Natural killer cell (primary cell): Measurements from ENCODE around the gene LRRC56. TPM values are rescaled to one million over a fixed set of nuclear protein-coding genes. Genes with fewer than 3 reads are reported as not detected.

ENCODE experiments used
- ATAC-seq, 3 donors: fragments of 150-1000 bp in 2 of 3; fragments of 200-7000 bp in 1 of 3; cut with Tn5 transposase; 1 replicate in 1 of 3; 2 replicates in 2 of 3; pipeline ENCODE4 v1.10.0; 2021; ENCODE audit warnings: mild to moderate bottlenecking in 2 of 3, moderate library complexity in 2 of 3
- DNase-seq, 2 donors: peaks; one replicate each; pipeline versions ENCODE4 v3.0.0 to v3.0.0-alpha.2; 2013 to 2021; ENCODE audit warnings: mixed read lengths in 1 of 2
- H3K27ac ChIP-seq: one replicate; pipeline ENCODE4 v1.5.1; 2013; ENCODE audit warnings: mild to moderate bottlenecking, low read length
- H3K27me3 ChIP-seq: one replicate; pipeline ENCODE4 v1.6.1; 2013; ENCODE audit warnings: low read length; ENCODE audit not compliant: control insufficient read depth, insufficient read depth
- H3K36me3 ChIP-seq: one replicate; pipeline ENCODE4 v1.6.1; 2013; ENCODE audit warnings: low read length; ENCODE audit not compliant: control insufficient read depth, insufficient read depth
- H3K4me1 ChIP-seq: one replicate; pipeline ENCODE4 v1.6.1; 2013; ENCODE audit warnings: low read length; ENCODE audit not compliant: control insufficient read depth, insufficient read depth
- H3K4me3 ChIP-seq: one replicate; pipeline ENCODE4 v1.5.1; 2013; ENCODE audit warnings: low read length
- H3K9me3 ChIP-seq: one replicate; pipeline ENCODE4 v1.6.1; 2013; ENCODE audit warnings: low read length; ENCODE audit not compliant: control insufficient read depth, insufficient read depth
- H3K27ac Mint-ChIP-seq, 2 donors: one replicate each; pipeline ENCODE4 v1.8.0; 2022; ENCODE audit warnings: mild to moderate bottlenecking in 2 of 2, mixed read lengths in 2 of 2, moderate library complexity in 1 of 2
- H3K27me3 Mint-ChIP-seq, 2 donors: one replicate each; pipeline ENCODE4 v1.8.0; 2022; ENCODE audit warnings: low read depth in 2 of 2, mixed read lengths in 2 of 2
- H3K36me3 Mint-ChIP-seq: one replicate; pipeline ENCODE4 v1.8.0; 2022; ENCODE audit warnings: mixed read lengths
- H3K4me1 Mint-ChIP-seq, 2 donors: one replicate each; pipeline ENCODE4 v1.8.0; 2022; ENCODE audit warnings: mixed read lengths in 2 of 2
- H3K4me3 Mint-ChIP-seq: one replicate; pipeline ENCODE4 v1.8.0; 2022; ENCODE audit warnings: mild to moderate bottlenecking, moderate library complexity, mixed read lengths
- H3K9me3 Mint-ChIP-seq, 2 donors: one replicate each; pipeline ENCODE4 v1.8.0; 2022; ENCODE audit warnings: mixed read lengths in 2 of 2
- CTCF ChIP-seq: fragments of 200-600 bp; IDR thresholded peaks from one replicate; pipeline ENCODE4 v1.8.0; 2022; ENCODE audit warnings: antibody characterized with exemption
- WGBS: methylation state at CpG from one replicate; pipeline ENCODE4 v1.1.7; 2013; ENCODE audit warnings: missing lambda C conversion rate; ENCODE audit not compliant: insufficient coverage; 5-methylcytosine and 5-hydroxymethylcytosine counted together
- intact Hi-C: fragments of 100-400 bp; cut with micrococcal nuclease; formaldehyde crosslinking; loops from one replicate; pipeline ENCODE4 v1.14.2; 2022
- total RNA-seq, 4 donors: library from RNA; stranded (reverse); fragments of 120-200 nt in 1 of 4; gene quantifications; one replicate each; pipeline versions ENCODE4 v1.2.3 to v1.2.4, GENCODE V29; 2013 to 2022

The LRRC56 gene
- total RNA-seq, 3 donors from 2014 or later (not counting 1 experiment from before 2014, with no cell fraction given) = 1.5 to 2.4 (median 2.2) TPM

- no peak for ATAC-seq
- H3K27ac ChIP-seq = no peak overlapping the region
- peaks cover 3% of the 10 kb centered on the region for H3K27me3 ChIP-seq
- peak overlapping the region; percentile 69 for H3K4me3 ChIP-seq
- intact Hi-C loops = loop anchor here (5.0 kb wide), 1 partner anchor 40 kb away; the partner anchor contains the start of gene IRF7
- no peak for DNase-seq
- no peaks in the 10 kb centered on the region for H3K9me3 ChIP-seq
- peak overlapping the region; percentile 79 for H3K4me3 Mint-ChIP-seq
- H3K9me3 Mint-ChIP-seq = no peaks in the 10 kb centered on the region
- peaks cover 51 to 60% of the 10 kb centered on the region in 2 donors for H3K4me1 Mint-ChIP-seq
- H3K27ac Mint-ChIP-seq = peak overlapping the region; percentile 52 to 63
- peaks cover 0 to 10% of the 10 kb centered on the region in 2 donors for H3K27me3 Mint-ChIP-seq
- no peak for TF ChIP-seq CTCF
- peaks cover 55% of the 10 kb centered on the region for H3K4me1 ChIP-seq
- WGBS = 84% methylated on average over 6 of the region's 6 CpGs
- peaks cover 6% of the 10 kb centered on the region for H3K36me3 ChIP-seq
- no peaks in the 10 kb centered on the region for H3K36me3 Mint-ChIP-seq
Observed at GRCh38 chr11:577611-577894, 40.2 kb downstream of the LRRC56 start.

- H3K36me3 Mint-ChIP-seq = no peaks in the 10 kb centered on the region
- Histone ChIP-seq H3K27ac (no peak overlapping the region), H3K4me1 (peaks cover 55% of the 10 kb centered on the region), H3K9me3 (no peaks in the 10 kb centered on the region), H3K36me3 (peaks cover 12% of the 10 kb centered on the region), H3K27me3 (peaks cover 3% of the 10 kb centered on the region), H3K4me3 (no peak overlapping the region)
- H3K9me3 Mint-ChIP-seq = no peaks in the 10 kb centered on the region
- H3K27me3 Mint-ChIP-seq = peaks cover 0 to 10% of the 10 kb centered on the region in 2 donors
- intact Hi-C loops = loop anchor here (5.0 kb wide), 1 partner anchor 39 kb away; the partner anchor contains the start of gene IRF7
- no peak overlapping the region for H3K27ac Mint-ChIP-seq
- ATAC-seq = no peak
- H3K4me1 Mint-ChIP-seq = peaks cover 51 to 60% of the 10 kb centered on the region in 2 donors
- H3K4me3 Mint-ChIP-seq = peak overlapping the region; percentile 70
- no peak for DNase-seq
- TF ChIP-seq CTCF = no peak
- 74% methylated on average over 21 of the region's 21 CpGs for WGBS
Observed at GRCh38 chr11:578276-579035, 41.1 kb downstream of the LRRC56 start.

- intact Hi-C loops = loop anchor here (5.0 kb wide), 1 partner anchor 37 kb away; the partner anchor contains the start of gene IRF7
- H3K27me3 ChIP-seq = no peaks in the 10 kb centered on the region
- DNase-seq (no peak), ATAC-seq (no peak)
- H3K9me3 Mint-ChIP-seq = no peaks in the 10 kb centered on the region
- H3K36me3 Mint-ChIP-seq = no peaks in the 10 kb centered on the region
- peaks cover 0 to 2% of the 10 kb centered on the region in 2 donors for H3K27me3 Mint-ChIP-seq
- WGBS = 91% methylated on average over 20 of the region's 20 CpGs
- TF ChIP-seq CTCF = no peak
- H3K4me3 Mint-ChIP-seq = peak overlapping the region; percentile 47
- no peak overlapping the region for H3K27ac Mint-ChIP-seq
- no peak overlapping the region for H3K27ac ChIP-seq
- peaks cover 42 to 49% of the 10 kb centered on the region in 2 donors for H3K4me1 Mint-ChIP-seq
- no peaks in the 10 kb centered on the region for H3K9me3 ChIP-seq
- peaks cover 23% of the 10 kb centered on the region for H3K36me3 ChIP-seq
- H3K4me3 ChIP-seq = no peak overlapping the region
- H3K4me1 ChIP-seq = peaks cover 52% of the 10 kb centered on the region
Observed at GRCh38 chr11:579830-580601, 42.7 kb downstream of the LRRC56 start.
